GM23338 (cell line): ENCODE results near the gene PDE6C. TPM values are rescaled to one million over a fixed set of nuclear protein-coding genes. Genes with fewer than 3 reads are reported as not detected.

Experiments
- ATAC-seq: fragments of 200-7000 bp; cut with Tn5 transposase; 3 replicates; pipeline ENCODE4 v1.9.1; 2020
- DNase-seq: peaks from one replicate; pipeline ENCODE4 v3.0.0-alpha.2; 2015; ENCODE audit warnings: low spot score
- H2AFZ ChIP-seq: fragments of 200-600 bp; sonication (generic); 2 replicates; pipeline ENCODE4 v1.8.0; 2016; ENCODE audit warnings: antibody characterized with exemption, mild to moderate bottlenecking, moderate library complexity
- H3F3A ChIP-seq: fragments of 200-600 bp; sonication (generic); replicated peaks from 2 replicates; pipeline ENCODE4 v1.8.0; 2017; ENCODE audit warnings: antibody characterized with exemption, mixed run types, low read depth
- H3K27ac ChIP-seq: fragments of 200-600 bp; sonication (generic); 2 replicates; pipeline ENCODE4 v1.6.1; 2016; ENCODE audit warnings: low read depth
- H3K27me3 ChIP-seq: fragments of 200-600 bp; sonication (generic); 2 replicates; pipeline ENCODE4 v1.8.0; 2016; ENCODE audit warnings: mild to moderate bottlenecking, mixed run types, moderate library complexity; ENCODE audit not compliant: insufficient read depth
- H3K36me3 ChIP-seq: fragments of 200-600 bp; sonication (generic); 2 replicates; pipeline ENCODE4 v1.8.0; 2016; ENCODE audit warnings: mild to moderate bottlenecking; ENCODE audit not compliant: insufficient read depth
- H3K4me1 ChIP-seq: fragments of 200-600 bp; sonication (generic); 2 replicates; pipeline ENCODE4 v1.8.0; 2016; ENCODE audit warnings: mild to moderate bottlenecking, moderate library complexity; ENCODE audit not compliant: insufficient read depth
- H3K4me2 ChIP-seq: fragments of 200-600 bp; sonication (generic); 2 replicates; pipeline ENCODE4 v1.7.1; 2017; ENCODE audit warnings: mixed run types
- H3K4me3 ChIP-seq: fragments of 200-600 bp; sonication (generic); 2 replicates; pipeline ENCODE4 v1.6.1; 2016; ENCODE audit warnings: mixed run types
- H3K79me2 ChIP-seq: fragments of 200-600 bp; sonication (generic); replicated peaks from 2 replicates; pipeline ENCODE4 v1.8.0; 2017; ENCODE audit warnings: mild to moderate bottlenecking; ENCODE audit not compliant: insufficient read depth
- H3K9me2 ChIP-seq: fragments of 200-600 bp; sonication (generic); 2 replicates; pipeline ENCODE4 v1.8.0; 2017; ENCODE audit not compliant: insufficient read depth
- H4K20me1 ChIP-seq: fragments of 200-600 bp; sonication (generic); replicated peaks from 2 replicates; pipeline ENCODE4 v1.8.0; 2017; ENCODE audit warnings: mild to moderate bottlenecking; ENCODE audit not compliant: insufficient read depth
- H3K27ac Mint-ChIP-seq: 2 replicates; pipeline ENCODE4 v1.8.0; 2020; ENCODE audit warnings: inconsistent platforms, mild to moderate bottlenecking, moderate library complexity, mixed read lengths
- H3K27me3 Mint-ChIP-seq: 3 replicates; pipeline ENCODE4 v1.8.0; 2022; ENCODE audit warnings: low read depth, mild to moderate bottlenecking, moderate library complexity, mixed read lengths, inconsistent platforms; ENCODE audit not compliant: insufficient read depth, poor library complexity
- H3K36me3 Mint-ChIP-seq: 3 replicates; pipeline ENCODE4 v1.8.0; 2021; ENCODE audit warnings: low read depth, mild to moderate bottlenecking, inconsistent platforms, moderate library complexity, mixed read lengths
- H3K4me1 Mint-ChIP-seq: 3 replicates; pipeline ENCODE4 v1.8.0; 2020; ENCODE audit warnings: mild to moderate bottlenecking, inconsistent platforms, mixed read lengths
- H3K4me3 Mint-ChIP-seq: 3 replicates; pipeline ENCODE4 v1.8.0; 2021; ENCODE audit warnings: moderate library complexity, mild to moderate bottlenecking, inconsistent platforms, mixed read lengths
- H3K9me3 Mint-ChIP-seq: 3 replicates; pipeline ENCODE4 v1.8.0; 2020; ENCODE audit warnings: moderate library complexity, mild to moderate bottlenecking, inconsistent platforms, mixed read lengths
- CTCF ChIP-seq, 2 experiments: fragments of 200-600 bp in 1 of 2; sonication (generic) in 1 of 2; conservative IDR thresholded peaks; 2 replicates each; pipeline versions ENCODE4 v1.5.1 to v1.6.1; 2016 to 2017; ENCODE audit warnings: antibody characterized with exemption in 2 of 2, low read depth in 2 of 2, mild to moderate bottlenecking in 2 of 2, moderate library complexity in 1 of 2
- EZH2 ChIP-seq: fragments of 200-600 bp; sonication (generic); IDR thresholded peaks from one replicate; pipeline ENCODE4 v1.8.0; 2017; ENCODE audit warnings: antibody characterized with exemption, mild to moderate bottlenecking, low read depth; ENCODE audit not compliant: unreplicated experiment
- EZH2phosphoT487 ChIP-seq: fragments of 200-600 bp; sonication (generic); IDR thresholded peaks from one replicate; pipeline ENCODE4 v1.8.1; 2018; ENCODE audit warnings: antibody characterized with exemption; ENCODE audit not compliant: unreplicated experiment
- JUNB ChIP-seq: IDR thresholded peaks from one replicate; pipeline ENCODE4 v1.6.1; 2016; ENCODE audit warnings: antibody characterized with exemption; ENCODE audit not compliant: unreplicated experiment
- STAT1 ChIP-seq: IDR thresholded peaks from one replicate; pipeline ENCODE4 v1.6.1; 2016; ENCODE audit warnings: antibody characterized with exemption; ENCODE audit not compliant: unreplicated experiment
- ZNF114 ChIP-seq: fragments of 250-450 bp; sonication (Bioruptor Pico); IDR thresholded peaks from 2 replicates; pipeline ENCODE4 v1.5.0; 2020; ENCODE audit warnings: mild to moderate bottlenecking, moderate library complexity
- ZNF462 ChIP-seq: fragments of 250-450 bp; sonication (Bioruptor Pico); IDR thresholded peaks from 2 replicates; pipeline ENCODE4 v1.5.0; 2020; ENCODE audit warnings: mild to moderate bottlenecking, moderate library complexity
- polyA plus RNA-seq: library from polyadenylated mRNA; unstranded; fragments of >200 nt; fragmentation: Nextera tagmentation; extraction: Ambion mirVana; gene quantifications from 2 replicates; pipeline ENCODE4 v1.2.1, GENCODE V29; 2016
- total RNA-seq: library from RNA; depleted of rRNA; stranded (reverse); fragments of >200 nt; shearing (Covaris generic); gene quantifications from 2 replicates; pipeline ENCODE4 v1.2.3, GENCODE V29; 2014

The PDE6C gene
- total and polyA plus RNA-seq, 2 experiments from 2014 or later, result 0.06 TPM; not detected in 1

- ATAC-seq, result no peak
These were observed 42.0 kb upstream of the PDE6C start for GRCh38 chr10:93570383-93570782.

GRCh38 chr10:93572606-93573005, 39.7 kb upstream of the PDE6C start:
- Histone ChIP-seq H3K9me2 (no peaks in the 10 kb centered on the region), H3K27me3 (peaks cover 53% of the 10 kb centered on the region), H3K27ac (no peak overlapping the region), H3F3A (peaks cover 3% of the 10 kb centered on the region; the same call in 1 of the 2 replicates), H3K4me2 (no peak overlapping the region), H3K4me3 (no peak overlapping the region), H3K79me2 (no peaks in the 10 kb centered on the region), H3K36me3 (no peaks in the 10 kb centered on the region), H4K20me1 (no peaks in the 10 kb centered on the region; the same call in 1 of the 2 replicates), H2AFZ (no peak overlapping the region), H3K4me1 (peaks cover 1% of the 10 kb centered on the region)
- H3K4me3 Mint-ChIP-seq, result no peak overlapping the region
- H3K9me3 Mint-ChIP-seq, result no peaks in the 10 kb centered on the region
- DNase-seq, result no peak
- peaks cover 8% of the 10 kb centered on the region for H3K4me1 Mint-ChIP-seq
- TF ChIP-seq ZNF114 (CRISPR knock-in tag), result no peak
- TF ChIP-seq EZH2phosphoT487, result no peak
- no peak for TF ChIP-seq JUNB
- no peak for TF ChIP-seq STAT1
- ATAC-seq, result no peak
- H3K27ac Mint-ChIP-seq, result no peak overlapping the region
- H3K27me3 Mint-ChIP-seq, result peaks cover 29% of the 10 kb centered on the region
- no peaks in the 10 kb centered on the region for H3K36me3 Mint-ChIP-seq

More at GRCh38 chr10:93570383-93570782, 42.0 kb upstream of the PDE6C start:
- peaks cover 14% of the 10 kb centered on the region for H3K4me1 Mint-ChIP-seq
- H2AFZ ChIP-seq, result no peak overlapping the region
- no peak overlapping the region for H3K27ac ChIP-seq
- peaks cover 7% of the 10 kb centered on the region; the same call in 1 of the 2 replicates for H3F3A ChIP-seq
- no peaks in the 10 kb centered on the region for H3K36me3 Mint-ChIP-seq
- H3K36me3 ChIP-seq, result no peaks in the 10 kb centered on the region
- H3K27me3 Mint-ChIP-seq, result peaks cover 51% of the 10 kb centered on the region
- no peak for TF ChIP-seq ZNF114 (CRISPR knock-in tag)
- TF ChIP-seq EZH2phosphoT487, result no peak
- peak; percentile 69 for TF ChIP-seq JUNB
- no peak for TF ChIP-seq EZH2
- no peak overlapping the region for H3K4me3 Mint-ChIP-seq
- no peaks in the 10 kb centered on the region; the same call in 1 of the 2 replicates for H4K20me1 ChIP-seq
- H3K27ac Mint-ChIP-seq, result no peak overlapping the region
- H3K4me2 ChIP-seq, result no peak overlapping the region
- H3K27me3 ChIP-seq, result peaks cover 74% of the 10 kb centered on the region
- H3K9me3 Mint-ChIP-seq, result no peaks in the 10 kb centered on the region
- H3K4me3 ChIP-seq, result no peak overlapping the region
- H3K4me1 ChIP-seq, result peaks cover 6% of the 10 kb centered on the region
- peak; percentile 18 for DNase-seq
- H3K79me2 ChIP-seq, result no peaks in the 10 kb centered on the region
- H3K9me2 ChIP-seq, result no peaks in the 10 kb centered on the region

GRCh38 chr10:93573051-93573909, 39.1 kb upstream of the PDE6C start:
- Histone ChIP-seq H3K27ac (no peak overlapping the region), H3K9me2 (no peaks in the 10 kb centered on the region), H3K36me3 (no peaks in the 10 kb centered on the region), H3F3A (no peaks in the 10 kb centered on the region), H4K20me1 (no peaks in the 10 kb centered on the region), H3K4me2 (no peak overlapping the region), H3K27me3 (peaks cover 46% of the 10 kb centered on the region), H3K4me1 (no peaks in the 10 kb centered on the region), H3K79me2 (no peaks in the 10 kb centered on the region), H3K4me3 (no peak overlapping the region), H2AFZ (no peak overlapping the region)
- H3K27me3 Mint-ChIP-seq, result peaks cover 22% of the 10 kb centered on the region
- DNase-seq (no peak), ATAC-seq (no peak)
- H3K9me3 Mint-ChIP-seq, result no peaks in the 10 kb centered on the region
- H3K4me3 Mint-ChIP-seq, result no peak overlapping the region
- H3K4me1 Mint-ChIP-seq, result peaks cover 2% of the 10 kb centered on the region; the same call in 2 of the 3 replicates
- no peak overlapping the region for H3K27ac Mint-ChIP-seq
- no peaks in the 10 kb centered on the region for H3K36me3 Mint-ChIP-seq
- TF ChIP-seq CTCF (conservative IDR thresholded peaks at IDR 0.05; ENCODE audit: low read depth in 2 of 2) (no peak), ZNF462 (CRISPR knock-in tag) (no peak), ZNF114 (CRISPR knock-in tag) (no peak), EZH2phosphoT487 (no peak)
